Tibial nerve (tissue), 4 donors: ENCODE results near the gene ADK. TPM values are rescaled to one million over a fixed set of nuclear protein-coding genes. Genes with fewer than 3 reads are reported as not detected.

Source experiments
- DNase-seq, 2 donors: peaks; one replicate each; pipeline ENCODE4 v3.0.0-alpha.2; 2019; ENCODE audit warnings: low spot score in 2 of 2
- H3K27ac ChIP-seq, 4 donors: fragments of 200-600 bp; sonication (generic) in 3 of 4; one replicate each; pipeline ENCODE4 v1.5.1; 2017 to 2019; ENCODE audit warnings: mild to moderate bottlenecking in 1 of 4
- H3K27me3 ChIP-seq, 2 donors: fragments of 200-600 bp; sonication (generic) in 1 of 2; one replicate each; pipeline versions ENCODE4 v1.5.1 to v1.6.0; 2017 to 2019
- H3K36me3 ChIP-seq, 3 donors: fragments of 200-600 bp; sonication (generic); one replicate each; pipeline ENCODE4 v1.5.1; 2018 to 2019
- H3K4me1 ChIP-seq, 4 donors: fragments of 200-600 bp; sonication (generic) in 3 of 4; one replicate each; pipeline ENCODE4 v1.5.1; 2017 to 2019
- H3K4me3 ChIP-seq, 4 donors: fragments of 200-600 bp; sonication (generic) in 3 of 4; one replicate each; pipeline ENCODE4 v1.5.1; 2017 to 2019; ENCODE audit warnings: mild to moderate bottlenecking in 1 of 4, moderate library complexity in 1 of 4
- H3K9me3 ChIP-seq, 4 donors: fragments of 200-600 bp; sonication (generic) in 3 of 4; one replicate each; pipeline ENCODE4 v1.5.1; 2017 to 2019
- CTCF ChIP-seq, 5 experiments: fragments of 200-600 bp in 3 of 5; fragments of 450-650 bp in 2 of 5; sonication (generic) in 3 of 5; IDR thresholded peaks; one replicate each; pipeline ENCODE4 v1.5.1; 2016 to 2019; ENCODE audit warnings: antibody characterized with exemption in 5 of 5, mild to moderate bottlenecking in 3 of 5, moderate library complexity in 2 of 5
- EP300 ChIP-seq, 2 donors: sonication (generic); formaldehyde crosslinking; IDR thresholded peaks; one replicate each; pipeline ENCODE4 v1.6.1; 2017; ENCODE audit warnings: antibody characterized with exemption in 2 of 2, mild to moderate bottlenecking in 1 of 2
- POLR2A ChIP-seq, 2 donors: fragments of 450-650 bp; IDR thresholded peaks; one replicate each; pipeline ENCODE4 v1.6.1; 2017; ENCODE audit warnings: antibody characterized with exemption in 2 of 2, mild to moderate bottlenecking in 2 of 2, moderate library complexity in 2 of 2
- WGBS, 2 donors: methylation state at CpG; one replicate each; pipeline ENCODE4 v1.1.5; 2018; 5-methylcytosine and 5-hydroxymethylcytosine counted together
- total RNA-seq, 4 donors: library from RNA; depleted of rRNA; stranded (reverse); fragments of >200 nt; gene quantifications; one replicate each; pipeline ENCODE4 v1.1.0, GENCODE V29; 2016

Gene ADK
- total RNA-seq, 4 donors from 2014 or later = 28.2 to 50.9 (median 34.0) TPM

GRCh38 chr10:74644738-74645137 is 493.7 kb downstream of the ADK start:
- no peak overlapping the region for H3K4me3 ChIP-seq
- H3K4me1 ChIP-seq = no peaks in the 10 kb centered on the region
- no peak overlapping the region for H3K27ac ChIP-seq
- H3K9me3 ChIP-seq = peaks cover 0 to 5% (median 0%) of the 10 kb centered on the region in 4 donors
- H3K27me3 ChIP-seq = no peaks in the 10 kb centered on the region
- H3K36me3 ChIP-seq = peaks cover 0 to 7% (median 0%) of the 10 kb centered on the region in 3 donors
- no peak for DNase-seq
- TF ChIP-seq POLR2A (IDR thresholded peaks at IDR 0.05) (no peak), CTCF (IDR thresholded peaks at IDR 0.05) (no peak), EP300 (IDR thresholded peaks at IDR 0.05) (no peak)
- 79 to 83% methylated on average over 2 of the region's 2 CpGs for WGBS, 2 donors

- H3K27me3 ChIP-seq = no peaks in the 10 kb centered on the region
- H3K9me3 ChIP-seq = peaks cover 0 to 5% (median 0%) of the 10 kb centered on the region in 4 donors
- H3K4me3 ChIP-seq = no peak overlapping the region
- peaks cover 0 to 7% (median 0%) of the 10 kb centered on the region in 3 donors for H3K36me3 ChIP-seq
- TF ChIP-seq POLR2A (IDR thresholded peaks at IDR 0.05) (no peak), CTCF (IDR thresholded peaks at IDR 0.05) (no peak), EP300 (IDR thresholded peaks at IDR 0.05) (no peak)
- H3K4me1 ChIP-seq = no peaks in the 10 kb centered on the region
- DNase-seq = no peak
- WGBS, 2 donors = 92 to 99% methylated on average over 3 of the region's 3 CpGs
- H3K27ac ChIP-seq = no peak overlapping the region
These were observed 494.7 kb downstream of the ADK start for GRCh38 chr10:74645692-74646091.

GRCh38 chr10:74650613-74651012 is 499.6 kb downstream of the ADK start:
- no peak for DNase-seq
- H3K4me1 ChIP-seq = no peaks in the 10 kb centered on the region
- no peak overlapping the region for H3K4me3 ChIP-seq
- no peak overlapping the region for H3K27ac ChIP-seq
- 91 to 100% methylated on average over 1 of the region's 1 CpG for WGBS, 2 donors
- H3K9me3 ChIP-seq = no peaks in the 10 kb centered on the region
- H3K36me3 ChIP-seq = peaks cover 0 to 7% (median 0%) of the 10 kb centered on the region in 3 donors
- TF ChIP-seq EP300 (IDR thresholded peaks at IDR 0.05) (no peak), CTCF (IDR thresholded peaks at IDR 0.05) (no peak), POLR2A (IDR thresholded peaks at IDR 0.05) (no peak)
- H3K27me3 ChIP-seq = no peaks in the 10 kb centered on the region

GRCh38 chr10:74651565-74651964 is 500.5 kb downstream of the ADK start:
- no peak overlapping the region for H3K4me3 ChIP-seq
- H3K27ac ChIP-seq = no peak overlapping the region
- no peak for TF ChIP-seq CTCF (IDR thresholded peaks at IDR 0.05)
- TF ChIP-seq POLR2A (IDR thresholded peaks at IDR 0.05) = no peak
- TF ChIP-seq EP300 (IDR thresholded peaks at IDR 0.05) = no peak
- no peaks in the 10 kb centered on the region for H3K9me3 ChIP-seq
- no peak for DNase-seq
- H3K4me1 ChIP-seq = no peaks in the 10 kb centered on the region
- H3K27me3 ChIP-seq = no peaks in the 10 kb centered on the region
- peaks cover 0 to 7% (median 0%) of the 10 kb centered on the region in 3 donors for H3K36me3 ChIP-seq

GRCh38 chr10:74652664-74653063 is 501.6 kb downstream of the ADK start:
- Histone ChIP-seq H3K36me3 (peaks cover 0 to 7% (median 0%) of the 10 kb centered on the region in 3 donors), H3K27ac (no peak overlapping the region), H3K4me1 (no peaks in the 10 kb centered on the region), H3K4me3 (no peak overlapping the region), H3K27me3 (no peaks in the 10 kb centered on the region), H3K9me3 (no peaks in the 10 kb centered on the region)
- DNase-seq = no peak
- TF ChIP-seq CTCF (IDR thresholded peaks at IDR 0.05) (no peak), EP300 (IDR thresholded peaks at IDR 0.05) (no peak), POLR2A (IDR thresholded peaks at IDR 0.05) (no peak)
- WGBS, 2 donors = 98% methylated on average over 7 of the region's 7 CpGs
